NCI-H510A (cell line): ENCODE measurements around the gene RNF169.
"Not testable (repeated sequence)": the region's sequence is repeated elsewhere in the genome, so short reads cannot be mapped to it uniquely, and the experiment has no call there.

Experiments used
- DNase-seq: peaks from one replicate; lab custom pipeline; 2025; lab: John Stamatoyannopoulos, UW

The RNF169 gene

GRCh38 chr11:74824285-74824982 lies 75.8 kb downstream of the RNF169 start:
- no peak for DNase-seq

DNA sequence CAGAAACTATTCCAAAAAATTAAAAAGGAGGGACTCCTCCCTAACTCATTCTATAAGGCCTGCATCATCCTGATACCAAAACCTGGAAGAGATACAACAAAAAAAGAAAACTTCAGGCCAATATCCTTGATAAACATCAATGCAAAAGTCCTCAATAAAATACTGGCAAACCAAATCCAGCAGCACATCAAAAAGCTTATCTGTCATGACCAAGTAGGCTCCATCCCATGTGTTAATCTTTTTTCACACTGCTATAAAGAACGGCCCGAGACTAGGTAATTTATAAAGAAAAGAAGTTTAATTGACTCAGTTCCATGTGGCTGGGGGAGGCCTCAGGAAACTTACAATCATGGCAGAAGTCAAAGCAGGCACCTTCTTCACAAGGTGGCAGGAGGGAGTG lies 76.9 kb downstream of the RNF169 start:
- not testable (repeated sequence) for DNase-seq

GRCh38 chr11:74826901-74827300 lies 78.3 kb downstream of the RNF169 start:
- DNase-seq: no peak

DNA sequence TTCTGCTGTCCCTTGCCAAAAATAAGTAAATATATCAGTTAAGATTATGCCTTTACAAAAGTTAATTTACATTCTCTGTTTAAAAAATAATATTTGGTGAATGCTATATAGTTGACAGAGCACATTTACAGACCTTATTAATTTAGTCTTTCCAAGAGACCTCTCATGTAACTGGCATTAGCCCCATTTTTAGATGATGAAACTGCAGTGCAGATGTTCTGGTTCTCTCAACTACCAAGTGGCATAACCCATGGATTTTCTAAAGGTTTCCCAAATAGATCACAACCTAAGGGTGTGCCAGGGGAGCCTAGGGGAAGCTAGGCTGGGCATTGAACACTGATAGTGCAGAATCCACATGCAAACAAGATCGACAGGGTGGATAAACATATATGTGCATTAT lies 88.5 kb downstream of the RNF169 start:
- DNase-seq: no peak

DNA sequence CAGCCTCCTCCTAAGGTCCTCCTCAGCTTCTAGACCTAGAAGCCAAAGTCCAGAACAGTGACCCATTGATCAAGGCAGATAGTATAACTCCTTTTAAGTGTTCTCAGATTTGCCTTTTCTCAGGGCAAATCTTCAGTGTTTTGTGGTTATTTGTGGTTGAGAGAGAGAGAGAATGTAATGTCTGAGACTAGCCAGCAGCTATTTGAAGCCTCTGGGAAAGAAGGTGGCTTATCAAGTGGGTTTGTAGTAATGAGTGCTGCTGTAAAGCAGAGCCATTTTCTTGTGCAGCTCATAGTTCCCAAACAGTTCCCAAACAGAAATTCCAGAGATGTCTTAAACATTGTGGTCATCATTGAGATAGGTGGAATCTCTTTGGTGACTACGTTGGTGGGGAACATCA lies 89.5 kb downstream of the RNF169 start:
- no peak for DNase-seq

- no peak for DNase-seq
These were observed 90.8 kb downstream of the RNF169 start for GRCh38 chr11:74839446-74839845.

GRCh38 chr11:74839971-74840370 lies 91.3 kb downstream of the RNF169 start:
- no peak for DNase-seq

DNA sequence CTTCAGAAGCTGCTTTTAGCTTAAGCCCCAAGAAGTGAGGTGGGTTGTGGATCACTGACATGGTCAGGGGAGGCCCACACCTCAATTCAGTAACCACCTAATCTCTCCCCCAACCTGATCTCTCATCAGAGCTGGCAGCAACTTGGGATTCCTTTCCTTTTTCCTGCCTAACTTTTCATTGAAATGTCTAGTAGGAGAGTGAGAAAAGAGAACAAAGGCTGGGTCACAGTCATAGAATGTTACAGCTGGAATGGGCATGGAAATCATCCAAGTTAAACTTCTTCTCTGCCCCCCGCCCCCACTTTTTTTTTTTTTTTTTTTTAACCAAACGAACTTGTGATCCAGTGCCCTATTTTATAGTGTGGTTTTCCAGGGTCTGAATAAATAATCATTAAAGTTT lies 91.8 kb downstream of the RNF169 start:
- no peak for DNase-seq

- no peak for DNase-seq
These were observed 94.3 kb downstream of the RNF169 start for GRCh38 chr11:74842967-74843366.

- no peak for DNase-seq
These were observed 95.4 kb downstream of the RNF169 start for GRCh38 chr11:74844072-74844471.

DNA sequence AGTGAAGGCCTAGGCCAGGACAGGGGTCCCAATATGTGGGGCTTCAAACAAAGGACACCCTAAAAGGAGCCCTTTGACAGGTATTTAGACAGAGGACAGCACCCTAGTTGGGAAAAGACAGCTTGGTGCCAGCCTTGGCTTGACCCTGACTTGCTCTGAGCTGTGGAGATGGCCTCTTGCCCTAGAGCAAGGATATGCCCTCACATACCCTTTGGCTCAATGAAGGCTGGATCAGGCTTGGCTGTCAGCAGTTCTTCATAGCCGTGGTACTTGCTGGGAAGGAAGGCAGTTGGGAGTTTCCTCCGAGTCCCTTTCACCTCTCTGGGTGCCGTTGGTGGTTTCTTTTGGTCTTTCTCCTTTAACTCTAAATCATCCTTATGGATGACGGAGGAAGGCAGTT lies 96.2 kb downstream of the RNF169 start:
- DNase-seq: no peak

DNA sequence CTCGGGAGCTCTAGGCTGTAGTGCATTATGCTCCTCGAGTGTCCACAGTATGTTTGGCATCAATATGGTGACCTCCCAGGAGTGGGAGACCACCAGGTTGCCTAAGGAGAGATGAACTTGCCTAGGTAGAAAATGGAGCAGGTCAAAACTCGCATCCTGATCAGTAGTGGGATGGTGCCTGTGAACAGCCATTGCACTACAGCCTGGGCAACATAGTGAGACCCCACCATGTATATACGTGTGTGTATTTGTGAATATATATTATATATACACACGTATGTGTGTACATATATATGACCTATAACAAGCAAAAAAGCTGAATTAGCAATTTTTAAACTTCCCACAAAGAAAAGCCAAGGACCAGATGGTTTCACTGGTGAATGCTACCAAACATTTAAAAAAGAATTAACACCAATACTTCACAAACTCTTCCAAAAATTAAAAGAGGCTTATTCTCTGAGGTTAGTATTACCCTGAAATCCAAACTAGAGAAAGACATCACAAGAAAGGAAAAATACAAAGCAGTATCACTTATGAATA lies 97.4 kb downstream of the RNF169 start:
- DNase-seq: no peak

GRCh38 chr11:74846770-74847169 lies 98.1 kb downstream of the RNF169 start:
- DNase-seq: no peak

DNA sequence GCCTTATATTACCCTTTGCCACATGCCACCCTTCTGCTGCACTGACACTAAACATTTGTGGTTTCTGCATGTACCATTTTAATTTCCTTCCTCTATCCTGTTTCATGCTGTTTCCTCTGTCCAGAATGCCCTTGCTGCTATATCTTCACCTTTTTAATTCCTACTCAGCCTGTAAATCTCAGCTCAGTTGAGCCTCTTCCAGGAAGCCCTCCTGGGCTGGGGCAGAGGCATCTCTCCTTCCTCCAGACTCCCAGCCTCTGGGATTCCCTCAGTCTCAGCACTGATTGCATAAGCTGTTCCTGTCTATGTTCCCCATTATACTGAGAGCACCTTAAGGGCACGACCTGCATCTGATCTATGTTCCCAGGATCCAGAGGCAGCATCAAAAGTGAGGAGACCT lies 98.7 kb downstream of the RNF169 start:
- no peak for DNase-seq

DNA sequence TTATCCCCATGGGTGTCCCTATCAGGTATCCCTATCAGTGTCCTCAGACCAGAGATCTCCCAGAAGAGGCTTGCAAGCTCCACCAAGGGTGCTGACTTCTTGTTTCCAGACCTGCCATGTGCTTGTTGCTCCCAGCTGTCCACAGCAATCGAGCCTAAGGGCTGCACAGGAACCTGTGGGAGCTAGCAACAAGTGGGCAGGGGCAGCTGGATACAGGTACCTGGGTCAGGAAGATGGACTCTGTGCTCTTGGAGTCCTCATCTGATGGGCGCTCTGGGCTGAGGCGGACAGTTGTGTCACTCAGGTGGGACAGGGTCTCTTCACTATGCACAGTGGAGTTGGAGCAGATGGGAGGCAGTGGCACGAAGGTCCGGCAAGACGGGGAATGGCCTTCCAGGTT lies 99.2 kb downstream of the RNF169 start:
- no peak for DNase-seq

DNA sequence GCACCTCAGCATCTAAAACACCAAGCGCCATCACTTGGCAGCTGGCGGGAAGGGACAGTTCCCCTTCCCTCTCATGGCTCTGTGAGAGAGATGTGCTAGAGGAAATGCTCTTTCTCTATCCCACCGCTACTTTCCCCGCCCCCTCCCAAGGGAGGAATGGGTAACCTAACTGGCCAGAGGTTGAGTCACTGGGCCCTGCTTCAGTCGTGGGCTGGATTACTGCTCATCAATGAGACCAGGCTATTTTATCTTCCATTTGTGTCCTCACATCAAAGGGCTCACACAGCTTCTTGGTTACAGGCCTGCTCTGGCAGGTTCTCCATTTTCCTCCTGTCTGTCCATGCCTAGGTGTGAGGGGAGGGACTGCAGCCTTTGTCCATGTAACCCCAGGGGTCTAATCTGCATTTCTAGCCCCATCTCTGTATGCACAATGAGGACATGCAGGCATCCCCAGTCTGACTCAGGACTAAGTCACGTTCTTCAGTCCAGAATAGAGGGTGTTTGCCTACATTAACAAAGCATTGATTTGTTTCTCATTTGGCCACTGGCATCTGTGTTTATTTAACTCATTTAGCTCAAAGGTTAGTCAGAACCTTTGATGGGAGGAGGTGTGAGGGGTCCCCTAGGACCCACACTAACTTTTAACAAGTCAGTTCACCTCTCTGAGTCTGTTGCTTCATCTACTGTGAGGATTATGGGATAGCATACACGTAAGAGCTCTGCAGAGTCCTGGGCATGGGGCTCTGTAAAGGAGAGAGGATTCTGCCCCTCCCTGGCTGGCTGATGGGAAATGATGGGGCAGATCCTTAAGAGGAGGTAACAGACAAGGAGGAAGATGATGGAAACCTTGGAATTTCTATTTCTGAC lies 101.1 kb downstream of the RNF169 start:
- no peak for DNase-seq

GRCh38 chr11:74853223-74853622 lies 104.6 kb downstream of the RNF169 start:
- DNase-seq: peak; percentile 10

GRCh38 chr11:74860743-74861142 lies 112.1 kb downstream of the RNF169 start:
- no peak for DNase-seq

- no peak for DNase-seq
These were observed 114.8 kb downstream of the RNF169 start for GRCh38 chr11:74863410-74863809.

GRCh38 chr11:74866557-74866956 lies 117.9 kb downstream of the RNF169 start:
- DNase-seq: no peak

- DNase-seq: no peak
These were observed 121.8 kb downstream of the RNF169 start for GRCh38 chr11:74870485-74870884.

DNA sequence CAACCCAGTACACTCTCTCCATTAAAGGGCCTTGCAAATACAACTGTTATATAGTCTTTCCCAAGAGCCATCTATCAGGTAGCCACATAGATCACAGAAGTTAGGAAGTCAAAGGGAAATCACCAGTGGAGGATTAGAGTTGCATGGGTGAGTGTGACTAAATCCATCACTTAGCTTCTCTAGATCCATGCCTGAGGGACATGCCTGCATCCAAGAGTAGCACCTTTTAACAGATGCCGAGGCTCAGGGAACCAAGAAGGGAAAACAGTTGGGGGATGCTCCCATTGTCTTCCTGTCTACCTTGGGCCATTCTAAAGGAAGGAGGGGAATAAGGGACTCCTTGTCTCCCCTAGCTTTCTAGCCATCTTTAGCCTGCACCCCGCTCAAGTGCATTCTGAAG lies 122.4 kb downstream of the RNF169 start:
- no peak for DNase-seq

- no peak for DNase-seq
These were observed 128.5 kb downstream of the RNF169 start for GRCh38 chr11:74877132-74877531.
